Neutrophil (primary cell): Measurements from ENCODE around the gene RBP3.

ENCODE experiments used
- H3K27ac ChIP-seq: fragments of 200-600 bp; sonication (generic); 2 replicates; pipeline ENCODE4 v1.5.1; 2016; ENCODE audit warnings: mild to moderate bottlenecking, moderate library complexity
- H3K27me3 ChIP-seq: fragments of 200-600 bp; sonication (generic); 2 replicates; pipeline ENCODE4 v1.6.0; 2016; ENCODE audit warnings: mild to moderate bottlenecking
- H3K36me3 ChIP-seq: fragments of 200-600 bp; sonication (generic); 2 replicates; pipeline ENCODE4 v1.5.1; 2017
- H3K4me1 ChIP-seq, 2 experiments: fragments of 200-600 bp in 1 of 2; sonication (generic) in 1 of 2; 1 replicate in 1 of 2; 2 replicates in 1 of 2; pipeline versions ENCODE4 v1.5.1 to v1.6.1; 2013 to 2016; ENCODE audit warnings: low read depth in 1 of 2, low read length in 1 of 2, mild to moderate bottlenecking in 1 of 2, moderate library complexity in 1 of 2; ENCODE audit not compliant: control insufficient read depth in 1 of 2, insufficient read depth in 1 of 2
- H3K4me3 ChIP-seq, 2 experiments: fragments of 200-600 bp in 1 of 2; sonication (generic) in 1 of 2; 1 replicate in 1 of 2; 2 replicates in 1 of 2; pipeline ENCODE4 v1.5.1; 2013 to 2016; ENCODE audit warnings: low read depth in 1 of 2, low read length in 1 of 2, mild to moderate bottlenecking in 1 of 2, moderate library complexity in 1 of 2
- H3K9me3 ChIP-seq: fragments of 200-600 bp; sonication (generic); 2 replicates; pipeline ENCODE4 v1.5.1; 2016
- CTCF ChIP-seq: fragments of 200-600 bp; sonication (generic); IDR thresholded peaks from 2 replicates; pipeline ENCODE4 v1.5.1; 2016; ENCODE audit warnings: antibody characterized with exemption

Gene RBP3

GRCh38 chr10:47400251-47400650 lies 52.1 kb downstream of the RBP3 start:
- no peaks in the 10 kb centered on the region for H3K4me1 ChIP-seq
- peaks cover 10% of the 10 kb centered on the region for H3K27me3 ChIP-seq
- no peaks in the 10 kb centered on the region for H3K36me3 ChIP-seq
- no peak for TF ChIP-seq CTCF
- H3K4me3 ChIP-seq, result no peak overlapping the region
- no peak overlapping the region for H3K27ac ChIP-seq
- no peaks in the 10 kb centered on the region for H3K9me3 ChIP-seq

GRCh38 chr10:47400786-47401185 lies 52.6 kb downstream of the RBP3 start:
- H3K27ac ChIP-seq, result no peak overlapping the region
- H3K4me1 ChIP-seq, result no peaks in the 10 kb centered on the region
- no peak for TF ChIP-seq CTCF
- H3K9me3 ChIP-seq, result no peaks in the 10 kb centered on the region
- H3K4me3 ChIP-seq, result no peak overlapping the region
- H3K27me3 ChIP-seq, result peaks cover 10% of the 10 kb centered on the region
- H3K36me3 ChIP-seq, result no peaks in the 10 kb centered on the region

GRCh38 chr10:47401210-47401609 lies 53.0 kb downstream of the RBP3 start:
- TF ChIP-seq CTCF, result no peak
- H3K4me1 ChIP-seq, result no peaks in the 10 kb centered on the region
- H3K27me3 ChIP-seq, result peaks cover 10% of the 10 kb centered on the region
- H3K27ac ChIP-seq, result no peak overlapping the region
- H3K4me3 ChIP-seq, result no peak overlapping the region
- H3K36me3 ChIP-seq, result no peaks in the 10 kb centered on the region
- no peaks in the 10 kb centered on the region for H3K9me3 ChIP-seq

GRCh38 chr10:47401874-47402640 lies 53.9 kb downstream of the RBP3 start:
- no peak for TF ChIP-seq CTCF
- H3K36me3 ChIP-seq, result no peaks in the 10 kb centered on the region
- H3K9me3 ChIP-seq, result no peaks in the 10 kb centered on the region
- H3K27ac ChIP-seq, result no peak overlapping the region
- H3K4me1 ChIP-seq, result no peaks in the 10 kb centered on the region
- peaks cover 6% of the 10 kb centered on the region for H3K27me3 ChIP-seq
- no peak overlapping the region for H3K4me3 ChIP-seq

- no peak overlapping the region for H3K27ac ChIP-seq
- H3K27me3 ChIP-seq, result peaks cover 6% of the 10 kb centered on the region
- TF ChIP-seq CTCF, result no peak
- H3K4me3 ChIP-seq, result no peak overlapping the region
- H3K4me1 ChIP-seq, result no peaks in the 10 kb centered on the region
- no peaks in the 10 kb centered on the region for H3K36me3 ChIP-seq
- H3K9me3 ChIP-seq, result no peaks in the 10 kb centered on the region
These were observed 54.6 kb downstream of the RBP3 start for GRCh38 chr10:47402641-47403301.
